Fibroblast of pulmonary artery (primary cell): ENCODE results near the gene MLN.

Source experiments
- DNase-seq: peaks from one replicate; pipeline ENCODE4 v3.0.0-alpha.2; 2010; ENCODE audit warnings: low read depth
- H3K4me3 ChIP-seq: replicated peaks from 2 replicates; pipeline ENCODE4 v1.5.1; 2011; ENCODE audit warnings: low read depth, mild to moderate bottlenecking, control low read depth, low read length, moderate library complexity
- TF ChIP-seq, protein P1 (sequence below): IDR thresholded peaks from 2 replicates; pipeline ENCODE4 v1.5.1; 2011; ENCODE audit warnings: mild to moderate bottlenecking, control low read depth, low read length, inconsistent platforms; ENCODE audit errors: missing control alignments

MLN gene

DNA sequence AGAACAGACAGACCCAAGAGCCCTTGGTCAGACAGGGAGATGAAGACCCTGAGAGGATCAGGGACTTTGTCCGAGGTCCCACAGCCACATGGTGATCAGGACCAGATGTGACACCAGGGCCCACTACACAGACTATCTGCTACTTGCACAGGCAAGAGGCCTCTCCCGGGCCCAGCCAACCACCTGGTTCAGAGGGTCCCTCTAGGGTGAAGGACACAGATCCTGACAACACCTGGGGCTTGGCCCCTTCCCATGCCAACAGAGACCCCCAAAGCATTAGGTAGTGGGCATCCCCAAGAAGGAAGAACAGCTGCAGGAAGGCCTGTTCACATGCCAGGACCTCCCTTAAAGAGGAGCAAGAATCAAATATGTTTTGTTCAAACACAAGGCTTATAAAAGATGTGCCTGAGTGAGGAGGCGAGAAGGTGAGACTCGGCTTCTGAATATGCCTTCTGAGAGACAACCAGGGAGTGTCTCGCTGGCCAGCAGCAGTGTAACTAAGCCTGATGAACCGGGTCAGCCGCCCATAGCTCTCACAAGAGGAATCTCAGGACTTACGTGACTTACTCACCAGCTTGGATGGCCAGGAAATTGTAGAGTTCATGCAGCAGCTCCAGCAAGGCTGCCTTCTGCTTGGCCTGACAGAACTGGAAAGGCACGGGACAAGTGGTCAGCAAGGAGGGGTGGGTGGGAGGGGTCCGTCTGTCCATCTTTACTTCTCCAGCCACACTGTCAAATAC is 19.9 kb downstream of the MLN start:
- TF ChIP-seq, protein P1, sequence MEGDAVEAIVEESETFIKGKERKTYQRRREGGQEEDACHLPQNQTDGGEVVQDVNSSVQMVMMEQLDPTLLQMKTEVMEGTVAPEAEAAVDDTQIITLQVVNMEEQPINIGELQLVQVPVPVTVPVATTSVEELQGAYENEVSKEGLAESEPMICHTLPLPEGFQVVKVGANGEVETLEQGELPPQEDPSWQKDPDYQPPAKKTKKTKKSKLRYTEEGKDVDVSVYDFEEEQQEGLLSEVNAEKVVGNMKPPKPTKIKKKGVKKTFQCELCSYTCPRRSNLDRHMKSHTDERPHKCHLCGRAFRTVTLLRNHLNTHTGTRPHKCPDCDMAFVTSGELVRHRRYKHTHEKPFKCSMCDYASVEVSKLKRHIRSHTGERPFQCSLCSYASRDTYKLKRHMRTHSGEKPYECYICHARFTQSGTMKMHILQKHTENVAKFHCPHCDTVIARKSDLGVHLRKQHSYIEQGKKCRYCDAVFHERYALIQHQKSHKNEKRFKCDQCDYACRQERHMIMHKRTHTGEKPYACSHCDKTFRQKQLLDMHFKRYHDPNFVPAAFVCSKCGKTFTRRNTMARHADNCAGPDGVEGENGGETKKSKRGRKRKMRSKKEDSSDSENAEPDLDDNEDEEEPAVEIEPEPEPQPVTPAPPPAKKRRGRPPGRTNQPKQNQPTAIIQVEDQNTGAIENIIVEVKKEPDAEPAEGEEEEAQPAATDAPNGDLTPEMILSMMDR: no peak
- DNase-seq: no peak
- H3K4me3 ChIP-seq: no peak overlapping the region

DNA sequence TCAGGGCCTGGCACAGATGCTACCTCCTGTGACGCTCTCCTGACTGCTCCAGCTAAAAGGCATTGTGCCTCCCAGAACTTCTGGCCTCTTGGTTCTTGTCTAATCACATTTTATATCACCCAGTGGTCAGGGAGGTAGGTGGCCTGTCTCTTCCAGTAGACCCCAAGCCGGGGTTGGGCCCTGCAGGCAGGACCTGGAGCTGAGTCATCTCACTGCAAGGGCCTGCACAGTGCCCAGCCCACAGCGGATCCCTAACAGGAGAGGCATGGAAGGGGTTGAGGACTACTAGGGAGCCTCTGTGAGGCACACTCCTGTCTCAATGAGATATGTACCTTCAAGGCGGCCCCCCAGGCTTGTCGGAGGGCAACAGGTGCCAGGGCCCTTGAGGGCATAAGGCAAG is 21.2 kb downstream of the MLN start:
- DNase-seq: no peak
- TF ChIP-seq, protein P1: no peak
- H3K4me3 ChIP-seq: no peak overlapping the region

DNA sequence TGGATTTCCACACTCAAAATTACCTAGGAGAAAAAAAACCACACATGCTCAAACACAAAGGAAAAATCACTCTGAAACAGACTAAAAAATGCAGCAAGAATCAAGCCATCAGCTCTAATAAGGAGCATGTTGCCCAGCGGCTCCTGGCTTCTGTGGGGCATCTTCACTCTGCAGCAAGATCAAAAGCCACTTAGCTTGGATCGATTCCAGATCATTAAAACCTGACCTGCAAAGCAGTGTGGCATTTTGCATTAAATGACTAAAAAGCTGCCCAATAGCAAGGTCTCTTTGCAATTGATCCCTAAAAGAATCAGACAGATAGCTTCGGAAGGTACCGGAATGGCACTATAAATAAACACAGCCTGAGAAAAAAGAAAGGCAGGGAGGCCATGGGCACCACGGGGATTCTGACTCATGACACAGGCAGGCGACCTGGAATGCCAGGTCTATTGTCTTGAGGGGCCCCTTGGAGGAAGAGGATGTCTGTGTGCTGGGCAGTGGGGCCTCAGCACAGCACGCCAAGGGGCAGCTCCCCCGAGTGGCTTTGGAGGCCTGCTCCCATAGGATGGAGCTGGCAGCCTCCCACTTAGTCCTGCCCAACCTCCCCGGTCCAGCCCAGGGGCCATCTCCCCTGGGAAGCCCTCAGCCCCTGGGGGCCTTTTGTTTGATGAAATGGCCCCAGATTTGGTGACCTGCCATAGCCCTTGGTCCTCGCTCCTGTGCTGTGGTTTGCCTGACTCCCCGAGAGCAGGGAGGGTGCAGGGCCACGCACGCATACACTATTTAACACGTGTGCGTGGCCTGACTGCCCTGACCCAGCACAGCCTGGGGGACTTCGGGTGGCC is 22.4 kb downstream of the MLN start:
- H3K4me3 ChIP-seq: no peak overlapping the region
- TF ChIP-seq, protein P1: no peak
- peak; percentile 91 for DNase-seq

DNA sequence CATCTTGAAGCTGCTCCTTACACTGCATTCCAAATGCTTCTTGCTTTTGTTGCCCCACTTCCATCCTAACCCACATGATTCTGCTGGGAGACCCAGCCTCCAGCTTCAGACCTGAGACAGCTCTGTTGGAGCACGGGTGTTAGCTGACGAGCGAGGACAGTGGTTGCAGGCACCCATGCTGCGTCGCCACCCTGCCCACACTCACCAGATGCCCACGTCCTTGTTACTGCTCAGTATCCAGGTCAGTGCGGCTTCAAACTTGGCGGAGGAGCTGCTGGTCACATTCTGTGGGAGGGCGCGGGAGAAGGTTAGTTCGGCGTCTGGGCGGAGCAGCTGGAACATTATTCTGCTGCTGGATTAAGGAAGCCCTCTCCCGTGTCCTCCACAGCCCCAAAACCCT is 23.9 kb downstream of the MLN start:
- TF ChIP-seq, protein P1: no peak
- H3K4me3 ChIP-seq: no peak overlapping the region

DNA sequence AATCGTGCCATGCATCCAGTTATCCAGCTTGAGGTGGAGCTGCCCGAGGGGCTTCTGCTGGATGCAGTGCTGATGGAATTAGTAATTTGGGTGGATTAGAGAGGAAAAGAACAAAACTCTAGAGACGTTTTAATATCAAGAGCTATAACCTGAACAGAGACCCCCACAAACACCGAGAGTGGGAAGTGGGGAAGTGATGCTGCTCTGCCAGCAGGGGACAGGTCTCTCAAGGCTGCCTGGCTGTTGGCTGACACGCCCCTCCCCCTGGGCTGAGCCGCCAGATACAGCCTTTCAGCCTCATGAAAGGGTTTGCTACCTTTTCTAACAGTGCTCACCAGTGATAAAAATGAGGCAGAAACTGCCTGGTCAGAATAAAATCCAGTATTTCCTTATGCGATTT is 24.5 kb downstream of the MLN start:
- TF ChIP-seq, protein P1: peak; percentile 7

More for the DNA sequence above, 23.9 kb downstream of the MLN start:
- no peak for DNase-seq

DNA sequence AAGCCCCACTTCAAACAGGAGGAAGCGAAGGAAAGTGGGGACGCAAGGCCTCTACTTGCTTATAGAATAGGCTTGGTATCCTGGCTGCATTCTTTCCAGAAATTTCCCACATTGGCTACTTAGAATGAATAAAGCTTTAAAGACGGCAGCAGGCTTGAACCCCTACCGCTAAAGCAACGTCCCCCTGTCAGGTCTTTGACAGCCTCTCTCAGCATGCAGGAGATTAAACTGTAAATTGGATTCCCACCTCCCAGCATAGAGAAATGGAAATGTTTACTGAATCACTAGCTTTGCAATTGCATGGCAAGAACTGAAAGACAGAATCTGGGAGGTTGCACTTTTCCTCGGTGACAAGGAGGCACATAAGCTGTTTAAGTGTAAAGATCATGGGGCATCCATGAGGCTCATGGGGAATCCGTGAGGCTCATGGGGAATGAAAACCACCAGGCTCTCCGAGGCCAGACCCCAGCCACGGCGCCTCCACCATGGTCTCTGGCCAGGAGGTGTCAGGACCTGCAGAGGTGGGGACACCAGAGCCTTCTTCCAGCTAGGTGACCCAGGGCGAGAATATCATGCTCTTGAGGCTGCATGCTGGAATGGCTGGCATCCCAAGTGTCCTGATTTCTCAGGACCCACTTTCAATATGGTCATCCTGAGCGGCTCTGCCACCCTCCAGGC is 25.2 kb downstream of the MLN start:
- DNase-seq: no peak
- H3K4me3 ChIP-seq: no peak overlapping the region
- TF ChIP-seq, protein P1: no peak

More for the DNA sequence above, 24.5 kb downstream of the MLN start:
- DNase-seq: no peak
- H3K4me3 ChIP-seq: no peak overlapping the region
